ENCODE data around the gene PDE3B.
"Not testable (repeated sequence)": the region's sequence is repeated elsewhere in the genome, so short reads cannot be mapped to it uniquely, and the experiment has no call there.

PDE3B gene

GRCh38 chr11:14750911-14751310, 107.3 kb downstream of the PDE3B start:
- DNase-seq: no peak

- DNase-seq: no peak
Observed at GRCh38 chr11:14751975-14752407, 108.4 kb downstream of the PDE3B start.

DNA sequence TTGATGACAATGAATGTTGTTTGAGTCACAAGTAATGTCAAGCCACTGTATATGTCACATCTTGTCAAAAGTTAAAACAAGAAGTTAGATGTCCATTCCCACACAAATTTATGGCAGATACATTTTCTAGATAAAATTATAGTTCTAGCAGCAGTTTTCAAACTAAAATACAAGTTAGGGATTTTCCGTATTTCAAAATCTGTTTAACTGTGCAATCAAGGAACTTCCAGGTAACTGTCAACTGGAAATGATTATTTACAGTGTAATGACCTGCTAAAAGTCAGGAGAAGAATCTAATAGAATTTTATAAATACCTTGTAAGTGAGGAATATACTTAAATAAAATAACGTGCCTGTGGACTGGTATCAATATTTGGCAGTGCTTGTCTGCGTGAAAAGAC, 111.5 kb downstream of the PDE3B start:
- DNase-seq: no peak

GRCh38 chr11:14756349-14756748, 112.7 kb downstream of the PDE3B start:
- no peak for DNase-seq

- not testable (repeated sequence) for DNase-seq
Observed at GRCh38 chr11:14759300-14760012, 115.9 kb downstream of the PDE3B start.

GRCh38 chr11:14764179-14764578, 120.6 kb downstream of the PDE3B start:
- no peak for DNase-seq

DNA sequence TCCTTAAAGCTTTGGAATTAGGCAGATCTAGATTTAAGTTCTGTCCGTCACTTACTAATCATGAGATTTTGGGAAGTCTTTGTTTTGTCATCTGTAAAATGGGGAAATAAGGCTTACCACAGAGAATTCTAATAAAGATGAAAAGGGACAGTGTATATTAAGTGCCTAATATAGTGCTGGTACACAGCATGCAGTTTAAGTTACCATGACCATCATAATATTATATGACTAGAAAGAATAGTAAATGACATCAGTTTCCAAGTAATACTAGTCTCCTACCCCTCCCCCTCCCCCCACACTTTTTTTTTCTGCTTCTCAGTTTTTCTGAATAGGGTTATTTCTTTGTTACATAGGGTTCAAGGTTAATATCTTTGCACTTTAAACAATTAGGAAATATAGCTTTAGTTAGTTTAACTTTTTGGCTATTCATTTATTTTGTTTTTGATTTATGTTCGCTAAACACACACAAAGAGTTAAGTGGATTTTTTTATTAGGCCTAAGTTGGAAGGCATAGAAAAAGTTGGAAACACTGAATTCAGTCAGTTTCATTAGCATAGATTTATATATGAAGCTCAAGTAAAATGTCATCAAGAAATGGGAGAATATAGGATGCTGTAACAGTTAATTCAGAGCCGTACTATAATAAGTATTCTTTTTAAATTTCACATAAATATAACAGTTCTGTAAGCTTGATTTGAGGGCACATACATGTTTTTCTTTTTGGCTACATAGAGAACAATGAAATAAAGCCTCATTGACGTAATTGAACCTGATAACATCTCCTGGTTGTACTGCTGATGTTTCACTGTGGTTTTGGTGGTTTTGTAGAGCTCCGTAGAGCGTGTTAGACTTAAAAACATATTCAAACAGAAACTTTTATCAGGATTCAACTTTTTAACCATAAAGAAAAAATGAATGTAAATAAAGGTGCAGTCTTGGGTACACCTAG, 121.2 kb downstream of the PDE3B start:
- peak; percentile 58 for DNase-seq

GRCh38 chr11:14766585-14766984, 123.0 kb downstream of the PDE3B start:
- no peak for DNase-seq

DNA sequence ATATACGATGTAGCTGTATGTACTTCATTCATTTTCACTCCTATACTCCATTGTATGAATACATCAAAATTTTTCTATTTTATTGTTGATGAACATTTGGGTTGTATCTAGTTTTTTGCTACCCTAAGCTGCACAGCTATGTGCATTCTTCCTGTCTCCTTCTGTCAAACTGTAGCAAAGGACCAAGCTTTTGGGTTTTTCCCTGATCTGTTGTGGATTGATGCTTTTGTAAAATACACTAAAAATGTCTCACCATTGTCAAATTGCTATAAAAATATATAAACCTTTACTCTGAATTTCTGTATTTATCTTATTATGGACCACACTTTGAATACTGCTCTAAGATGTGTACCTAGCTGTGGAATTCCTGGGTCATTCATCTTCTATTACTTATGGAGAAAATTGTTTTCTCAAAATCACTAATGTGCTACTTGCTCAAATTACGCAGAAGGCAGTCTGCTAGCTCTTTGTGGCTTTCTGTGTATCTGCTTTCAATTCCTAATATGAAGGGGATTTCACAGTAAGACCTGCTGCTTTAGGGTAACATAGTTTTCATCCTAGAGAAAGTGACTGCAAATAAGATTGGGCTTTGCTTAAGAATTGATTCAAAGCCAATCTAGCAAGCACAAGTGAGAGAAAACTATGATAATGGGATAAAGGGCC, 125.1 kb downstream of the PDE3B start:
- DNase-seq: no peak

DNA sequence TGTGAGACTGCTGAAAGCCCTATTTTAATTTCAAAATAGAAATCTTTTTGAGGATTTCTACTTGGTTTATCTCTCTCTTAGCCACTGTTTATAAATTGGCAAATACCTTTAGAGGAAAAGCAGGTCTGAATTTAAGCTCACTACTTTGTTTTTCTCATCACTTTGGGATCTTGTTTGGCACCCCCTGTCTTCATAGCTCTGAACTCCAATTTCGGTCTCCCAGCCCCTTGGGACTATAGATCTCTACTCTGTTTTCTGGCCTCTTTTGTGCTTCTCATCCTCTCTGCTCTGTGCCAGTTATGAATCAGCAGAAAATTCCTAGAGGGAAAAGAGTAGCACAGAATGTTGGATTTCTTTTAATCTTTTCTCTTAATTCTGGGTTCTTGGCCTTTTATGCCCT, 130.2 kb downstream of the PDE3B start:
- DNase-seq: no peak

DNA sequence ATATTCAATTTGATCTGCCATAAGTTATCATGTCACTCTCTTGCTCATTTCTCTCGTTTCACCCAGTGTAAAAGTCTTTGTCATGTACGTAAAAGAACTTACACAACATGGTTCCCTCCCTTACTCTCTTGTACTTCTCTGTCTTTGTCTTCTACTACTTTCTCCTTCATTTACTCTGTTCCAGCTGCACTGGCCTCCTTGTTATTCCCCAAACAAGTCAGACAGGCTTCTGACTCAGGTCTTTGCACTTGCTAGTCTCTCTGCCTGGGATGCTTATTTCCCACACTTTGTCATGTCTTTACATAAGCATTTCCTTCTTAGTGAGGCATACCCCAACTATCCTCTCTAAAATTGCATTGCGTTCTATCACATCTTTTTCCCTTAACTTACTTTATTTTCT, 131.1 kb downstream of the PDE3B start:
- DNase-seq: no peak

- DNase-seq: no peak
Observed at GRCh38 chr11:14775897-14776296, 132.3 kb downstream of the PDE3B start.

GRCh38 chr11:14778460-14778859, 134.9 kb downstream of the PDE3B start:
- DNase-seq: not testable (repeated sequence)

DNA sequence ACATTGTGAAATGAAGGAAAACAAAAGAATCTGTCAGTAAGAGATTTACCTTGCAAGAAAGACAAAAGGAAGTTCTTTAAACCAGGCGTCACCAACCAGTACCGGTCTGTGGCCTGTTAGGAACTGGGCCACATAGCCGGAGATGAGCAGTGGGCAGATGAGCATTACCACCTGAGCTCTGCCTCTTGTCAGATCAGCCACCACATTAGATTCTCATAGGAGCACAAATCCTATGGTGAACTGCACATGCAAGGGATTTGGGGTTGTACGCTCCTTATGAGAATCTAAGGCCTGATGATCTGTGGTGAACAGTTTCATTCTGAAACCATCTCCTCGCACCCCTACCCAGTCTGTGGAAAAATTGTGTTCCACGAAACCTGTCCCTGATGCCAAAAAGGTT, 140.2 kb downstream of the PDE3B start:
- DNase-seq: no peak

GRCh38 chr11:14784230-14784629, 140.6 kb downstream of the PDE3B start:
- DNase-seq: no peak

DNA sequence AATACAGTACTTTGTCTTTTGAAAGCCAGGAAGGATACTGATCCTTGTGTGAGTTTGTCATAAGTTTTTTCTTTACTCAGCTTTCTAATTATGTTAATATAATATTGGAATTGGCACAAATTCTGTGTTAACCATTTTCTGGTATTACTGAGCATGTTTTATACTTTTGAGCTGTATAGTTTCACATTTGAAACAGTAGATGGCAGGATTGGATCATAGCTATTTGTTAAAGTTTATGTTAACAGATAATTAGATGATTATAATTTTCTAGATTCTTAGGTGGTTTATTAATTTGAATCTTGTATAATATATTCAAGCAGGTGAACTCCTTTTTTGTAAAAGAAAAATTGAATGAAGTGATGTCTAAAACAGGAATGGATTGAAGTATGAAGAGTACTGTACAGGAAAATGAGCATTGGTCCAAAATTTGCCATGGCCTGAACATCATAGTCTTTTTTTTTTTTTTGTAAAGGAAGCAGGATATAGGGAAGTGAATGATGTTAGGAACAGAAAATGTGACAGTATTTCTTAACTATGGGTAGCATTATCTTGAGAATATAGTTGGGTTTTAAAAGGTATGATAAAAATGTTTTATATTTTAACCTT, 146.4 kb downstream of the PDE3B start:
- no peak for DNase-seq

GRCh38 chr11:14793546-14793945, 149.9 kb downstream of the PDE3B start:
- no peak for DNase-seq

DNA sequence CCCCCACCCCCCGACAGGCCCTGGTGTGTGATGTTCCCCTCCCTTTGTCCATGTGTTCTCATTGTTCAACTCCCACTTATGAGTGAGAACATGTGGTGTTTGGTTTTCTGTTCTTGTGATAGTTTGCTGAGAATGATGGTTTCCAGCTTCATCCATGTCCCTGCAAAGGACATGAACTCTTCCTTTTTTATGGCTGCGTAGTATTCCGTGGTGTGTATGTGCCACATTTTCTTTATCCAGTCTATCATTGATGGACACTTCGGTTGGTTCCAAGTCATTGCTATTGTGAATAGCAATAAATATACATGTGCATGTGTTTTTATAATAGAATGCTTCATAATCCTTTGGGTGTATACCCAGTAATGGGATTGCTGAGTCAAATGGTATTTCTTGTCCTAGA, 152.4 kb downstream of the PDE3B start:
- not testable (repeated sequence) for DNase-seq

- DNase-seq: no peak
Observed at GRCh38 chr11:14803846-14804245, 160.2 kb downstream of the PDE3B start.

DNA sequence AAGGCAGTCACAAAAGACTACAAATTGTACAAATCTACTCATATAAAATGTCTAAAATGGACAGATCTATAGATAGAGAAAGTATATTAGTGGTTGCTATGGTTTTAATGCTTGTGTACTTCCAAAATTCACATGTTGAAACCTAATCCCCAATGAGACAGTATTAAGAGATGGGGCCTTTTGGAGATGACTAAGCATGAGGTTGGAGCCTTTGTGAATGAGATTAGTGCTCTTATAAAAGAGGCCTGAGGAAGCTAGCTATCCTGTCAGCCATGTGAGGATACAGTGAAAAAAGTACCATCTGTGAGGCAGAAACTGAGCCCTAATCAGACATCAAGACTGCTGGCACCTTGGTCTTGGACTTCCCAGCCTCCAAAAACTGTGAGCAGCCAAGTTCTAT, 165.9 kb downstream of the PDE3B start:
- no peak for DNase-seq

DNA sequence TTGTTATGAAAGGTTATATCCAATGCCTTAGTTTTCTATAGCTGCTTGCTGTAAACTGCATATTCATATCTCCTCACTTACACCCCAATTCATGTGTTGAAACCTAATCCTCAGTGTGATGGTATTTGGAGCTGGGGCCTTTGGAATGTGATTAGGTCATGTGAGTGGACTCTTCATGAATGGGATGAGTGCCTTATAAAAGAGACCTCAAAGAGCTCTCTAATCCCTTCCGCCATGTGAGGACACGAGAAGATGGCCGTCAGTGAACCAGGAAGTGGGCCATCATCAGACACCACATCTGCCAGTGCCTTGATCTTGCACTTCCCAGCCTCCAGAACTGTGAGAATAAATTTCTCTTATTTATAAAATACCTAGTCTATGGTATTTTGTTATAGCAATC, 169.2 kb downstream of the PDE3B start:
- no peak for DNase-seq

- no peak for DNase-seq
Observed at GRCh38 chr11:14813516-14813915, 169.9 kb downstream of the PDE3B start.

DNA sequence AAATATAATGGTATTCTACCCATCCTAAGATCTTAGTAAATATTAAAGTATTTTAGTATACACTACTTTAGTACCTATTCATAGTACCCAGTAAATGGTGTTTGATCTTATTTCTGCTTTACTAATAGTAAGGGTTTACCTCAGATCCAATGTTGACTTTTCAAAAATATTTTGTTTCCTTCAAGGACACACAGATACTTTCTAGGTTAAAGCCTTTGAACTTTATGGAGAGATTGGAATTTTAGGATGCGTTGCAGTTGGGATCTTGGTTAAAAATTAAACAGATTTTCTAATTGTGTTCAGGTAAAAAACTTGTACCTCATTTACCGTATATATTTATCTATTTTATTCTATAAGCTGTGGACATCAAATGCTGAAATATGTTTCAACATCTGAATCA, 175.2 kb downstream of the PDE3B start:
- DNase-seq: no peak

All from stimulated activated CD4-positive, alpha-beta T cell treated with anti-CD3 and anti-CD28 coated beads, Interleukin-4, amount 100 ng/mL, for 24 hours (primary cell).